ENCODE measurements around the gene CGN.

CGN gene

GRCh38 chr1:151526735-151527525 lies 15.7 kb downstream of the CGN start:
- DNase-seq: no peak

- DNase-seq: no peak
Observed at GRCh38 chr1:151529211-151529702, 18.1 kb downstream of the CGN start.

GRCh38 chr1:151529781-151530180 lies 18.6 kb downstream of the CGN start:
- no peak for DNase-seq

- no peak for DNase-seq
Observed at GRCh38 chr1:151530461-151530860, 19.3 kb downstream of the CGN start.

- no peak for DNase-seq
Observed at GRCh38 chr1:151533870-151534269, 22.7 kb downstream of the CGN start.

- peak; percentile 71 to 79 for DNase-seq
Observed at GRCh38 chr1:151534662-151535278, 23.6 kb downstream of the CGN start.

- no peak for DNase-seq
Observed at GRCh38 chr1:151535326-151536271, 24.4 kb downstream of the CGN start.

GRCh38 chr1:151536499-151536898 lies 25.3 kb downstream of the CGN start:
- no peak for DNase-seq

GRCh38 chr1:151537112-151537511 lies 25.9 kb downstream of the CGN start:
- DNase-seq: no peak

- DNase-seq: no peak
Observed at GRCh38 chr1:151539321-151540020, 28.3 kb downstream of the CGN start.

- DNase-seq: peak; percentile 92
Observed at GRCh38 chr1:151540021-151540981, 29.1 kb downstream of the CGN start, which contains the start of gene TUFT1. Gene TUFT1, plus strand, starts transcription at chr1:151540309. Its CDS starts 58 bp downstream, at chr1:151540367.

- DNase-seq: no peak
Observed at GRCh38 chr1:151540982-151541377, 29.8 kb downstream of the CGN start.

GRCh38 chr1:151541752-151542151 lies 30.6 kb downstream of the CGN start:
- DNase-seq: no peak

- no peak for DNase-seq
Observed at GRCh38 chr1:151542710-151543129, 31.5 kb downstream of the CGN start.

GRCh38 chr1:151545542-151545941 lies 34.4 kb downstream of the CGN start:
- no peak for DNase-seq

- no peak for DNase-seq
Observed at GRCh38 chr1:151546011-151546925, 35.1 kb downstream of the CGN start.

GRCh38 chr1:151547119-151547899 lies 36.1 kb downstream of the CGN start:
- DNase-seq: no peak

- no peak for DNase-seq
Observed at GRCh38 chr1:151547900-151548230, 36.7 kb downstream of the CGN start.

GRCh38 chr1:151549199-151549598 lies 38.0 kb downstream of the CGN start:
- DNase-seq: no peak
